GM21619 (cell line): ENCODE measurements around the gene CHM.

Experiments used
- ATAC-seq: cut with Tn5 transposase; IDR thresholded peaks from one replicate; pipeline ENCODE4 v1.9.1; 2021; ENCODE audit not compliant: unreplicated experiment

The CHM gene

GRCh38 chrX:85907316-85907715 is 140.0 kb downstream of the CHM start:
- ATAC-seq = no peak

- ATAC-seq = no peak
Measured at GRCh38 chrX:85906399-85906798, 141.0 kb downstream of the CHM start.

- ATAC-seq = no peak
Measured at GRCh38 chrX:85905851-85906250, 141.5 kb downstream of the CHM start.

GRCh38 chrX:85903692-85904471 is 143.5 kb downstream of the CHM start:
- ATAC-seq = no peak

GRCh38 chrX:85897362-85898126 is 149.8 kb downstream of the CHM start:
- no peak for ATAC-seq

- no peak for ATAC-seq
Measured at GRCh38 chrX:85882601-85883000, 164.8 kb downstream of the CHM start.

- no peak for ATAC-seq
Measured at GRCh38 chrX:85870585-85870984, 176.8 kb downstream of the CHM start.

GRCh38 chrX:85865324-85865723 is 182.0 kb downstream of the CHM start:
- ATAC-seq = no peak

- ATAC-seq = no peak
Measured at GRCh38 chrX:85859426-85859825, 187.9 kb downstream of the CHM start.

GRCh38 chrX:85851418-85851817 is 195.9 kb downstream of the CHM start:
- no peak for ATAC-seq

- no peak for ATAC-seq
Measured at GRCh38 chrX:85836868-85837267, 210.5 kb downstream of the CHM start.

GRCh38 chrX:85828771-85829170 is 218.6 kb downstream of the CHM start:
- ATAC-seq = no peak

GRCh38 chrX:85815203-85815751 is 232.1 kb downstream of the CHM start:
- no peak for ATAC-seq
